Right forelimb (tissue), 1 donor: ENCODE measurements around the gene CD300A.

ENCODE experiments used
- DNase-seq: peaks from one replicate; pipeline ENCODE4 v3.0.0-alpha.2; 2018

CD300A gene

DNA sequence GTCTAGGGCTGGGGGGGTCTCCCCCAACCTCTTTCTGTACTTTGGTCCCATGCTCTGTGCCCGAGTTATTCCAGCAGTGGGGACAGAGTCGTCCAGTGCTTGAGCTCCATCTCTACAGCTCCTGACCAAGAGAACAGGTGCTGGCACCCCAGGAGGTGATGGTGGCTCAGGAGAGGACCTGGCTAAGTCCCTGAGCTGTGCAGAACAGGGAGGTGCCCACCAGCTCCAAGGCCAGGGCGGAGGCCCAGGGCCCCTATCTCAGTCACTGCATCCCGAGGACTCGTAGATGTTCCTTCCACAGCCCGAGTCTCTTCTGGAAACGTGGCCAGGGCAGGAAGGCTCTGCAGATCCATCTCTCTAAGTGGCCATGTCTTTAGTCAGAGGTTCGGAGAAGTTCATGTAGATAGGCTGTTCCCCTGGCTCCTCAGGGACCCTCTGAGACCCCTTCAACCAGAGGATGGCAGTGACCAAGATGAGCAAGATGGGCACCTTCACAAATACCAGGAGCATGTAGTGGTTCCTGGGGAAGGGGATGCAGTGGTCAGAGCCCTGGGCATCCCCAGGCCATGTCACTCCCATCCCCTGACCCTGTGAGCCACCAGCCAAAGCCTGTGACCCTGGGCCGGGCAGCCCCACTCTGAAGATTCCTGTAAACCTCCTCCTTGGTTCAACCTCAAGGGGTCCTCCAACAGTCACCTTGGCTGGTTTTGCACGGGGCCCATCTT is 56.1 kb downstream of the CD300A start:
- no peak for DNase-seq

DNA sequence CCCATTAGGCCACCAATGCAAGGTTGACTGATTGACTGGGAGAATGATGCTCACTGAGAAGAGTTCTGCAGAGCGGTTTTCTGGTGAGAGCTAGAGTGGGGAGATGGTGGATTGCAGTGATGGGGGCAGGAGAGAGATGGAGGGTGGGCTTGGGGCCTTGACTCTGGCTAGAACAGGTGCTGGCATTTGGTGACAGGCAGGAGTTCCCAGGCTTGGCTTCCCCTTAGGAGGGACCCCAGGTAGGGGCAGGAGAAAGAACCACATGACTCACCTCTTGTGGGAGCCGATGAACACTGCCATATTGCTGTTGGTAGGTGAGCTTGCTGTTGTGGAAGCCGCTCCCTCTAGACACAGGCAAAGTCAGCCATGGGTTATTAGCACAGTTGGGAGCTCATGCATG is 56.9 kb downstream of the CD300A start:
- no peak for DNase-seq

DNA sequence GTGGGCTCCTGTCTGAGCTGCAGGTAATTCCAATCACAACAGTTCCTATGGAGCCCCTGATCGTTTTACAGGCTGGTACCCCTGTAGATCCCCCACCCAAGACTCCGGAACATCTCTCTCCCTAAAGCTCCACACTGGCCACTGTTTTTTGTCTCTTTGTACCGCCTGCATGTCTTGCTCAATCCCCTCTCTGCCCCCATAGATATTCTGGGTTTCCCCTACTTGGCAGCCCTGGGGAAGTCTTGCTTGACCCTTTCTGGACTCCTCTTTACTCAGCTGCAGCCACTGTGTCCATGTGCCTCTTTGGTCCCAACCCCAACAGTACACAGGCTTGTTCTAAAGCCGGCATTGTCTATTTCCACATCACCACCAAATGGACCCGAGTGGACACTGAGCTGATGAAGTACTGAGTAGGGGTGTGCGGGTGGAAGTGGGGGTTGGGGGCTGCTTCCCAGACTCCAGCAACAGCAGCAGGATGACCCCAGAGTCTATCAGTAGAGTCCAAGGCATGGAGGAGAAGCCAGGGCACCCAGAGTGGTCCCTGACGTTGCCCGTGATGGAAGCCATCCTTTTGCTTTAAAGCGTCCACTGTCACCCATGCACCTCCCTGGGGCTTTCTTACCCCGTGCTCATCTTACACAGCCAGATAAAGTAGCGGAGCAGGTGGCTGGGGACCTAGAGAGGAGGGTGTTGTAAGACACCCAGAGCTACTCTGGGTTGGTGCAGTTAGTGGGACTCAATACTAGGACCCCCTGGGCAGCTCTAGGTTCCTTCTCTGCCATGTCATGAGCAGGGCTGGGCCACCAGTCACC is 58.4 kb downstream of the CD300A start:
- DNase-seq: no peak

DNA sequence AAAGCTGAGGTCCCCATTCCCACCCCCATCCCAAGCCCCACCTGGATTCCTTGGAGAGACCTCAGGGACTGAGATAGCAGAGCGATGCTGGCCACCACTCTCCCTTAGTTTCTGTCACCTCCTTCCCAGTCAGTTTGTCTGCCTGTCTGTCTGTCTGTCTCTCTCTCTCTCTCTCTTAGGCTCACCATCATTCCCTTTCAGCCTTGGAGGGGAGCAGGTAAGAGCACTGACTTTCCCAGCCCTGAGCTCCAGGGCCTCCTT is 59.0 kb downstream of the CD300A start:
- DNase-seq: no peak

- DNase-seq: no peak
These were observed 59.4 kb downstream of the CD300A start for GRCh38 chr17:74525781-74526288.

DNA sequence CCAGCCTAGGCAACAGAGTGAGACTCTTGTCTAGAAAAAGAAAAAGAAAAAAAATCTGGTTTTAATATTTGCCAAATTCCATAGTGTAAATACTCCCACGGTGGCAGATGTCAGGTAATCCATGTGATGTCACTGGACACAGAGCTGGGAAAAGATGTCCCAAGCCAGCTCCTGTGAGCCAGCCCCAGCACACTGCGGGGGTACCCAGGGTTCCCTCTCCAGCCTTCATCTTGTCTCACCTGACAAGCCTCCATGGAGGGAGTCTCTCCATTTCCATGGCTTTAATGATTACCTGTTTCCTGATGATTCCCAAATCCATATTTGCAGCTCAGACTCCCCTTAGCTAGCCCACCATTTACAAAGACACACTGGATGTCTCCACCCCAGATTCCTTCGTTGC is 60.2 kb downstream of the CD300A start:
- no peak for DNase-seq

- no peak for DNase-seq
These were observed 60.6 kb downstream of the CD300A start for GRCh38 chr17:74527081-74527480.

- DNase-seq: no peak
These were observed 61.3 kb downstream of the CD300A start for GRCh38 chr17:74527756-74528155.

GRCh38 chr17:74528491-74529199 is 62.2 kb downstream of the CD300A start:
- DNase-seq: no peak

GRCh38 chr17:74529243-74529642 is 62.8 kb downstream of the CD300A start:
- DNase-seq: no peak

DNA sequence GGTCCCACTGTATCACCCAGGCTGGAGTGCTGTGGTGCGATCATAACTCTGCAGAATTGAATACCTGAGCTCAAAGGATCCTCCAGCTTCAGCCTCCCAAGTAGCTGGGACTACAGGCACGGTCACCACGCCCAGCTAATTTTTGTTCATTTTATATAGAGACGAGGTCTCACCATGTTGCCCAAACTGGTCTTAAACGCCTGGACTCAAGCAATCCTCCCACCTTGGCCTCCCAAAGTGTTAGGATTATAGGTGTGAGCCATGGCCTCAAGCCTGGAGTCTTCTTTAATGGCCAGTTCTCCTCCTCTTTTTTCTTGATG is 64.4 kb downstream of the CD300A start:
- no peak for DNase-seq

GRCh38 chr17:74531231-74531761 is 64.9 kb downstream of the CD300A start, which contains the start of gene CD300LB:
CD300LB (minus strand) TSS chr17:74531475; CDS start chr17:74531350, 125 bp downstream.
- no peak for DNase-seq

DNA sequence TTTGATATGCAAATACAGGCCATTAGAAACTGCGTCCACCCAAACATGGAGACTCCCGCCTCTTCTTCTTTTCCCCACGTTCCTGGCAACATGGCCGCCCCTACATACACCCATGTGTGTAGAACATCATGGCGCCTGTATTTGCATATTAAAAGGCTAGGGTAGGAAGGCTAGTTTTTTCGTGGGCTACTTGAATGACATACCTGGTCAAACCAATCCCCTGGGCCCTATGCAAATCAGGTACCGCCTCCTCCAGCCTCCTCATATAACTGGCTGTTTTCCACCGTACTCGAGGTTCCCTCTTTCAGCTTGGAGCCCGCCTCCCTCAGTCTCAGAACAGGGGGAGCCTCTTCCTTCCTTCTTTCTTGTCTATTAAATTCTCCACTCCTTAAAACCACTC is 65.7 kb downstream of the CD300A start:
- DNase-seq: no peak
